ENCODE results near the gene SIRPD. TPM values are rescaled to one million over a fixed set of nuclear protein-coding genes. Genes with fewer than 3 reads are reported as not detected.

The SIRPD gene
- total RNA-seq, 1 experiment from 2014 or later = not detected

- DNase-seq (ENCODE audit: low read depth) = no peak
Measured at GRCh38 chr20:1538655-1539054, 18.9 kb downstream of the SIRPD start.

- no peak for DNase-seq (ENCODE audit: low read depth)
Measured at GRCh38 chr20:1537731-1538058, 19.8 kb downstream of the SIRPD start.

GRCh38 chr20:1536893-1537730 lies 20.4 kb downstream of the SIRPD start:
- DNase-seq (ENCODE audit: low read depth) = no peak

- no peak for DNase-seq (ENCODE audit: low read depth)
Measured at GRCh38 chr20:1535420-1536175, 21.9 kb downstream of the SIRPD start.

- no peak for DNase-seq (ENCODE audit: low read depth)
Measured at GRCh38 chr20:1534526-1534925, 23.0 kb downstream of the SIRPD start.

GRCh38 chr20:1533059-1533458 lies 24.4 kb downstream of the SIRPD start:
- peak; percentile 10 for DNase-seq (ENCODE audit: low read depth)

GRCh38 chr20:1528811-1529210 lies 28.7 kb downstream of the SIRPD start:
- no peak for DNase-seq (ENCODE audit: low read depth)

- no peak for DNase-seq (ENCODE audit: low read depth)
Measured at GRCh38 chr20:1527923-1528322, 29.6 kb downstream of the SIRPD start.

GRCh38 chr20:1526896-1527295 lies 30.6 kb downstream of the SIRPD start:
- peak; percentile 11 for DNase-seq (ENCODE audit: low read depth)

GRCh38 chr20:1526310-1526709 lies 31.2 kb downstream of the SIRPD start:
- no peak for DNase-seq (ENCODE audit: low read depth)

- DNase-seq (ENCODE audit: low read depth) = no peak
Measured at GRCh38 chr20:1524004-1524403, 33.5 kb downstream of the SIRPD start.

- DNase-seq (ENCODE audit: low read depth) = no peak
Measured at GRCh38 chr20:1517010-1517409, 40.5 kb downstream of the SIRPD start.

- no peak for DNase-seq (ENCODE audit: low read depth)
Measured at GRCh38 chr20:1513801-1514200, 43.7 kb downstream of the SIRPD start.

- DNase-seq (ENCODE audit: low read depth) = peak; percentile 30
Measured at GRCh38 chr20:1509237-1509636, 48.3 kb downstream of the SIRPD start.

- DNase-seq (ENCODE audit: low read depth) = no peak
Measured at GRCh38 chr20:1508574-1508973, 48.9 kb downstream of the SIRPD start.

GRCh38 chr20:1507276-1507675 lies 50.2 kb downstream of the SIRPD start:
- DNase-seq (ENCODE audit: low read depth) = no peak

GRCh38 chr20:1505871-1506270 lies 51.6 kb downstream of the SIRPD start:
- no peak for DNase-seq (ENCODE audit: low read depth)

GRCh38 chr20:1505361-1505760 lies 52.1 kb downstream of the SIRPD start:
- no peak for DNase-seq (ENCODE audit: low read depth)

- DNase-seq (ENCODE audit: low read depth) = peak; percentile 89
Measured at GRCh38 chr20:1503564-1504227, 53.8 kb downstream of the SIRPD start.

- DNase-seq (ENCODE audit: low read depth) = no peak
Measured at GRCh38 chr20:1500496-1500895, 57.0 kb downstream of the SIRPD start.

- DNase-seq (ENCODE audit: low read depth) = no peak
Measured at GRCh38 chr20:1499528-1500420, 57.7 kb downstream of the SIRPD start.
